Measurements from ENCODE around the gene RGS4.

- TF ChIP-seq GATA2 (IDR thresholded peaks at IDR 0.05; ENCODE audit: low read depth, low read length) = no peak
- no peak for TF ChIP-seq GATA3 (IDR thresholded peaks at IDR 0.05; ENCODE audit: low read depth, low read length)
Observed at GRCh38 chr1:163046071-163046470, 23.1 kb upstream of the RGS4 start.

All from SH-SY5Y (cell line).